Esophagus muscularis mucosa (tissue), 3 donors: ENCODE data around the gene GBA3.

Experiments used
- CTCF ChIP-seq, 3 experiments: fragments of 200-600 bp in 2 of 3; fragments of 450-650 bp in 1 of 3; sonication (generic) in 2 of 3; IDR thresholded peaks; one replicate each; pipeline ENCODE4 v1.5.1; 2017 to 2019; ENCODE audit warnings: antibody characterized with exemption in 3 of 3, mild to moderate bottlenecking in 2 of 3, moderate library complexity in 1 of 3
- POLR2AphosphoS5 ChIP-seq, 2 donors: sonication (generic); formaldehyde crosslinking; IDR thresholded peaks; one replicate each; pipeline ENCODE4 v1.6.1; 2017; ENCODE audit warnings: antibody characterized with exemption in 2 of 2

- TF ChIP-seq CTCF (IDR thresholded peaks at IDR 0.05): no peak
- no peak for TF ChIP-seq POLR2AphosphoS5 (IDR thresholded peaks at IDR 0.05)
These were observed 12.6 kb upstream of the GBA3 start for GRCh38 chr4:22680065-22680642.
